Common myeloid progenitor, CD34-positive (primary cell): ENCODE data around the gene RCL1. TPM values are rescaled to one million over a fixed set of nuclear protein-coding genes. Genes with fewer than 3 reads are reported as not detected.

Experiments used
- CTCF ChIA-PET: fragments of 350-600 bp; sonication (Branson Sonifier 250); formaldehyde crosslinking; loops from one replicate; lab custom pipeline; 2021; ENCODE audit warnings: antibody characterized with exemption; lab: Charles Lee
- POLR2A ChIA-PET: fragments of 350-600 bp; sonication (Branson Sonifier 250); formaldehyde crosslinking; loops from one replicate; lab custom pipeline; 2021; ENCODE audit warnings: antibody characterized with exemption; lab: Charles Lee
- DNase-seq, 3 donors: peaks; one replicate each; pipeline versions ENCODE4 v3.0.0 to v3.0.0-alpha.2; 2013
- H3K27ac ChIP-seq, 2 experiments: 1 replicate in 1 of 2; 2 replicates in 1 of 2; pipeline ENCODE4 v1.7.0; 2013; ENCODE audit warnings: inconsistent platforms in 2 of 2, low read length in 2 of 2, mild to moderate bottlenecking in 2 of 2, low read depth in 1 of 2, moderate library complexity in 1 of 2; ENCODE audit not compliant: severe bottlenecking in 2 of 2, insufficient read depth in 1 of 2, poor library complexity in 1 of 2
- H3K27me3 ChIP-seq, 5 experiments: replicated peaks in 2 of 5; 1 replicate in 3 of 5; 2 replicates in 2 of 5; pipeline versions ENCODE4 v1.6.1 to v1.7.0; 2013; ENCODE audit warnings: low read length in 4 of 5, mild to moderate bottlenecking in 2 of 5, moderate library complexity in 2 of 5, inconsistent platforms in 1 of 5; ENCODE audit not compliant: insufficient read depth in 5 of 5, control insufficient read depth in 4 of 5
- H3K36me3 ChIP-seq, 4 experiments: 1 replicate in 2 of 4; 2 replicates in 2 of 4; pipeline versions ENCODE4 v1.6.1 to v1.7.0; 2013; ENCODE audit warnings: low read length in 3 of 4, control low read depth in 1 of 4, mild to moderate bottlenecking in 1 of 4; ENCODE audit not compliant: control insufficient read depth in 4 of 4, insufficient read depth in 4 of 4
- H3K4me1 ChIP-seq, 4 experiments: 1 replicate in 3 of 4; 2 replicates in 1 of 4; pipeline versions ENCODE4 v1.6.1 to v1.7.1; 2013; ENCODE audit warnings: low read length in 3 of 4, mild to moderate bottlenecking in 3 of 4, control low read depth in 1 of 4, inconsistent platforms in 1 of 4, moderate library complexity in 1 of 4; ENCODE audit not compliant: control insufficient read depth in 4 of 4, insufficient read depth in 4 of 4; ENCODE audit errors: control extremely low read depth in 1 of 4
- H3K4me3 ChIP-seq, 7 experiments: 1 replicate in 4 of 7; 2 replicates in 3 of 7; pipeline versions ENCODE4 v1.5.1 to v1.7.0; 2013; ENCODE audit warnings: mild to moderate bottlenecking in 7 of 7, low read length in 6 of 7, moderate library complexity in 6 of 7, inconsistent platforms in 2 of 7, low read depth in 2 of 7, control low read depth in 1 of 7; ENCODE audit not compliant: insufficient read depth in 4 of 7, control insufficient read depth in 1 of 7; ENCODE audit errors: extremely low read depth in 1 of 7
- H3K9me3 ChIP-seq, 5 experiments: 1 replicate in 4 of 5; 2 replicates in 1 of 5; pipeline versions ENCODE4 v1.6.1 to v1.7.1; 2013; ENCODE audit warnings: low read length in 4 of 5, mild to moderate bottlenecking in 2 of 5, inconsistent platforms in 1 of 5, low read depth in 1 of 5, moderate library complexity in 1 of 5; ENCODE audit not compliant: control insufficient read depth in 4 of 5, insufficient read depth in 2 of 5; ENCODE audit errors: control extremely low read depth in 1 of 5
- WGBS: methylation state at CpG from one replicate; pipeline ENCODE4 v1.1.5; 2013; ENCODE audit not compliant: insufficient coverage; 5-methylcytosine and 5-hydroxymethylcytosine counted together
- polyA plus RNA-seq: library from polyadenylated mRNA; unstranded; fragments of 120-200 nt; gene quantifications from one replicate; pipeline ENCODE4 v1.2.1, GENCODE V29; 2013

Gene RCL1, protein sequence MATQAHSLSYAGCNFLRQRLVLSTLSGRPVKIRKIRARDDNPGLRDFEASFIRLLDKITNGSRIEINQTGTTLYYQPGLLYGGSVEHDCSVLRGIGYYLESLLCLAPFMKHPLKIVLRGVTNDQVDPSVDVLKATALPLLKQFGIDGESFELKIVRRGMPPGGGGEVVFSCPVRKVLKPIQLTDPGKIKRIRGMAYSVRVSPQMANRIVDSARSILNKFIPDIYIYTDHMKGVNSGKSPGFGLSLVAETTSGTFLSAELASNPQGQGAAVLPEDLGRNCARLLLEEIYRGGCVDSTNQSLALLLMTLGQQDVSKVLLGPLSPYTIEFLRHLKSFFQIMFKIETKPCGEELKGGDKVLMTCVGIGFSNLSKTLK
- 18.7 TPM for polyA plus RNA-seq

GRCh38 chr9:4792572-4793458, at the start of gene RCL1:
TSS of gene RCL1 (plus strand) at chr9:4792944. CDS start at chr9:4793092, 148 bp downstream.
- DNase-seq, result peak; percentile 95 to 98 (median 98)
- peak within 1 kb of the TSS; percentile 79 to 99 (median 91) for H3K4me3 ChIP-seq

GRCh38 chr9:4743131-4743875, 49.4 kb upstream of the RCL1 start:
- Histone ChIP-seq H3K27ac (no peak overlapping the region), H3K4me3 (no peak overlapping the region), H3K36me3 (peaks cover 0 to 3% (median 0%) of the 10 kb centered on the region in 4 experiments), H3K9me3 (no peaks in the 10 kb centered on the region), H3K27me3 (no peaks in the 10 kb centered on the region), H3K4me1 (peaks cover 5 to 26% (median 18%) of the 10 kb centered on the region in 4 experiments)
- no peak for DNase-seq
- ChIA-PET CTCF (interaction anchor here (1.3 to 6.8 kb wide), 3 partner anchors 18 to 181 kb away, joined by 3 to 46 read pairs (median 4); no protein-coding TSS in a partner anchor), POLR2A (no interaction called here)
- WGBS, result 67% methylated on average over 4 of the region's 5 CpGs

More at GRCh38 chr9:4792572-4793458, at the start of gene RCL1:
- H3K27me3 ChIP-seq, result no peaks in the 10 kb centered on the region
- H3K27ac ChIP-seq, result peak within 1 kb of the TSS; percentile 33 to 76
- peaks cover 17 to 26% (median 24%) of the 10 kb centered on the region in 4 experiments for H3K4me1 ChIP-seq
- ChIA-PET CTCF (interaction anchor here (0.9 to 3.0 kb wide), 4 partner anchors 32 to 196 kb away, joined by 3 to 19 read pairs (median 5); partner anchors contain the start of gene PLPP6), POLR2A (interaction anchor here (1.8 kb wide), 1 partner anchor 52 kb away, joined by 5 read pairs; the partner anchor contains the start of gene AK3)
- WGBS, result 0% methylated on average over 97 of the region's 106 CpGs
- H3K36me3 ChIP-seq, result no peaks in the 10 kb centered on the region
- H3K9me3 ChIP-seq, result no peaks in the 10 kb centered on the region

- 100% methylated on average over 1 of the region's 2 CpGs for WGBS
- Histone ChIP-seq H3K27ac (no peak overlapping the region), H3K4me1 (peaks cover 0 to 7% (median 3%) of the 10 kb centered on the region in 4 experiments), H3K9me3 (no peaks in the 10 kb centered on the region), H3K27me3 (no peaks in the 10 kb centered on the region), H3K4me3 (no peak overlapping the region), H3K36me3 (no peaks in the 10 kb centered on the region)
- DNase-seq, result no peak
- ChIA-PET CTCF (interaction anchor here (0.9 to 6.8 kb wide), 4 partner anchors 7 to 844 kb away, joined by 3 to 46 read pairs (median 3); no protein-coding TSS in a partner anchor), POLR2A (no interaction called here)
These were observed 46.3 kb upstream of the RCL1 start for GRCh38 chr9:4746278-4747030.

GRCh38 chr9:4748612-4749011, 44.1 kb upstream of the RCL1 start:
- Histone ChIP-seq H3K4me3 (no peak overlapping the region), H3K36me3 (no peaks in the 10 kb centered on the region), H3K27ac (no peak overlapping the region), H3K4me1 (no peaks in the 10 kb centered on the region), H3K9me3 (no peaks in the 10 kb centered on the region), H3K27me3 (no peaks in the 10 kb centered on the region)
- CTCF ChIA-PET, result interaction anchor here (0.9 to 1.9 kb wide), 7 partner anchors 8 to 842 kb away, joined by 3 to 10 read pairs (median 3); partner anchors contain the start of gene AK3
- POLR2A ChIA-PET, result no interaction called here
- DNase-seq, result no peak
- WGBS, result 100% methylated on average over 4 of the region's 5 CpGs

DNA sequence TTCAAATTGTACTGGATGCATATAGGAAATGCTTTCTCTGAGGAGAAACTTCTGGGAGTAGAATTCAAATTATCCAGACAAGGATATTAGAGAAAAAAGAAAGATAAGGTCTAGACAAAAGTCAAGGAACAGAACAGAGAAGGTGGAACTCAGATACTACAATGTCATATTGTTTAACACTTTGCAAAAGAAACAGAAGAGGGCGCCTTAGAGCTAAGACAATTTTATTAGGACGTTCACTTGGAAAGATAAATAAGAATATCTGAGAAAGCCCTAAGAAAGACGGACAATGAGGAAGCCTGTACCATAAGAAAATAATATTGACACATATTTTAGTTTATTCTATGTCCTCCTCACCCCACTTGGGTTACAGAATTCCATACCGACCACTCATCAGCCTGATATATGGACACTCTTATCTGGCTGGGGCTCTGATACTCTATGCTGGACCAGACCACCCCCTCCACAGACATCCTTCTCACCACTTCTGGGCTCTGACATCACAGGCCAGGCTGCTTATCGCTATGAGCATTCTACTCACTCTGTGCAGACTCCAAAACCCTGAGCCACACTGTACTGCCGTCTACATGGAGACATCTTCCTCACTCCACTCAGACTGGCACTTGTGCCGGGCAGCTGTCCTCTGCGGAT, 42.6 kb upstream of the RCL1 start:
- Histone ChIP-seq H3K27me3 (no peaks in the 10 kb centered on the region), H3K9me3 (no peaks in the 10 kb centered on the region), H3K4me3 (no peak overlapping the region), H3K4me1 (no peaks in the 10 kb centered on the region), H3K27ac (no peak overlapping the region), H3K36me3 (no peaks in the 10 kb centered on the region)
- ChIA-PET CTCF (interaction anchor here (0.6 to 2.5 kb wide), 9 partner anchors 9 to 174 kb away, joined by 3 to 10 read pairs (median 3); partner anchors contain the start of gene SPATA6L), POLR2A (no interaction called here)
- DNase-seq, result peak; percentile 41 to 74 (median 61)
- WGBS, result 92% methylated on average over 4 of the region's 8 CpGs
